ENCODE results near the gene ARMH3.
"Not testable (repeated sequence)": the region's sequence is repeated elsewhere in the genome, so short reads cannot be mapped to it uniquely, and the experiment has no call there.

The ARMH3 gene

DNA sequence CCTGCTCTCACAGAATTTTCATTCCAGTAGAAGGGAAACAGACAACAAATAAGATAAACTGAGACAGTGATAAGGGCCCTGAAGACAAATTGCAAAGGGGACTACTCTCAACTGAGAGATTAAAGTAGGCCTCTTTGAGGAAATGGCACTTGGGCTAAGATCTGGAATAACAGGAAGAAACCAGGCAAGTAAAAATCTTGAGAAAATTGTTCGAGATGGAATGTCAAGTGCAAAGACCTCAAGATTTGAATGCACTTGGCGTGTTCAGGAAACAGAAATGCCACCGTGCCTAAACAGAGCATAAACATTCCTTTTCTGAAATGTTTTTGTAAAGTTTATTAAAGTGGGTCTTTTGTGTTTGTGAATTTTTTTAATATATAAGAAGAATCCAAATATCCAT, 10.7 kb downstream of the ARMH3 start:
- no peak for DNase-seq

- no peak for DNase-seq
Measured at GRCh38 chr10:102040305-102041050, 15.5 kb downstream of the ARMH3 start.

DNA sequence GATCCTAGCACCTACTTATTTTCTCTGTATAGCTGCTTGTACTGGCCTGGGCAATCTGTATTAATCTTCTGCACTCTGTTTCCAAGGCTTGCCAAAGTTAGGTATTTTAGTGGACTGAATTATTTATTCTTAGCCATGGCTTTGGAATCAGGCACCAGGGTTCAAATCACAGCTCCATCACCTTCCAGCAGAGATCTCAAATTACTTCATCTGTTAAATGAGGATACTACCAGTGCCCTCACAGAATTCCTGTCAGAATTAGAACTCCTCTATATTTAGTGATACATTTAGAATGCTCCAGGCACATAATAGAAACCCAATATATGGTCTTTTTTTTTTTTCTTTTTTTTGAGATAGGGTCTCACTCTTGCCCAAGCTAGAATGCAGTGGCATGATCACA, 17.6 kb downstream of the ARMH3 start:
- no peak for DNase-seq

DNA sequence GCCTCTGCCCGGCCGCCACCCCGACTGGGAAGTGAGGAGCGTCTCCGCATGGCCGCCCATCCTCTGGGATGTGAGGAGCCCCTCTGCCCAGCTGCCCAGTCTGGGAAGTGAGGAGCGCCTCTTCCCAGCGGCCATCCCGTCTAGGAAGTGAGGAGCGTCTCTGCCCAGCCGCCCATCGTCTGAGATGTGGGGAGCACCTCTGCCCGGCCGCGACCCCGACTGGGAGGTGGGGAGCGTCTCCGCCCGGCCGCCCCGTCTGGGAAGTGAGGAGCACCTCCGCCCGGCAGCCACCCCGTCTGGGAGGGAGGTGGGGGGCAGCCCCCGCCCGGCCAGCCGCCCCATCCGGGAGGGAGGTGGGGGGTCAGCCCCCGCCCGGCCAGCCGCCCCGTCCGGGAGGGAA, 20.2 kb downstream of the ARMH3 start:
- not testable (repeated sequence) for DNase-seq

GRCh38 chr10:102033787-102034186, 22.2 kb downstream of the ARMH3 start:
- DNase-seq: no peak

- DNase-seq: no peak
Measured at GRCh38 chr10:102027261-102027660, 28.7 kb downstream of the ARMH3 start.

DNA sequence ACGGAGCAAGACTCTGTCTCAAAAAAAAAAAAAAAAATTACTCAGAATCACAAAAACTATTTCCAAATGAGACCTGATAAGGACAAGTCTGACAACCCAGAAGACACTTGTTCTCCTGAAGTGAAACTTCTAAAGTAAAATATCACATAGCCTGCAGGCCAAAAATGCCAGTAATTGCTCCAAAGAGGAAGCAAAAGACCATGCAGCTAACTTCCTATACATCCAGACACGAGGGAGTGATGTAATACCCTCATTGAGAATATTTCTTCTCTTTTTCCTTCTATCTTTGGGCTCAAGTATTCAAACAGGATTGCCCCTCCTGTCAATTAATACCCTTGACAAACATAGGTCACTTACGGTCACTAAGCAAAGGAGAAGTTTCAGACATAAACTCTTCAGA, 31.2 kb downstream of the ARMH3 start:
- no peak for DNase-seq

DNA sequence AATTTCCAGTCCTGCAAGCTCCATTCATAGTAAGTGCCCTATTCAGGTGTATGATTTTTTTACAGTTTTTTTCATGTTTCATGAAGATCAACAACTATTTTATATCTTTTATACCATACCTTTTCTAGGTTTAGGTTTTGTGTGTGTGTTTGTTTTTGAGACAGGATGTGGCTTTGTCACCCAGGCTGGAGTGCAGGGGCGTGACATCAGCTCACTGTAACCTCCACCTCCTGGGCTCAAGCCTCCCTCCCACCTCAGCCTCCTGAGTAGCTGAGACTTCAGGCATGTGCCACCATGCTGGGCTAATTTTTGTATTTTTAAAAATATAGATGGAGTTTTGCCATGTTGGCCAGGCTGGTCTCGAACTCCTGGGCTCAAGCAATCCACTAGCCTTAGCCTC, 35.0 kb downstream of the ARMH3 start:
- no peak for DNase-seq

DNA sequence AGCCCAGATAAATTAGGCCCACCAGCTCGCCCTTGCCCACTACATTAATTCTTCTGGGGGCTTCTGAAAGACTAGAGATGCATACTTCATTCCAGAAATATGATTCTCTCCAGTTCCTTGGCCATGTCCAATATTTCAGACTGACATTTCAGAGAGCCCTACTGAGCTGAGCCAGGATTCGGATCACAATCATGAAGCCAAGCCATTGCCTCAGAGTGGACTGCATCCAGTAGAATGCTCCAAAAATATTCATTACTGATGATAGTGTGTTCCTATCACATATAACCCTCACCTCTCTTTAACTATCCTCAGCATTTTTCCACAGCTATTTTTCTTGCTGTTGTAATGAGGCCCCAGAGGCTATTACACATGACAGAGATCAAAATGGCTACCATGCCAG, 38.7 kb downstream of the ARMH3 start:
- no peak for DNase-seq

- no peak for DNase-seq
Measured at GRCh38 chr10:102016416-102016815, 39.6 kb downstream of the ARMH3 start.

- no peak for DNase-seq
Measured at GRCh38 chr10:102010961-102011360, 45.0 kb downstream of the ARMH3 start.

GRCh38 chr10:102009801-102010425, 46.1 kb downstream of the ARMH3 start:
- peak; percentile 74 for DNase-seq

DNA sequence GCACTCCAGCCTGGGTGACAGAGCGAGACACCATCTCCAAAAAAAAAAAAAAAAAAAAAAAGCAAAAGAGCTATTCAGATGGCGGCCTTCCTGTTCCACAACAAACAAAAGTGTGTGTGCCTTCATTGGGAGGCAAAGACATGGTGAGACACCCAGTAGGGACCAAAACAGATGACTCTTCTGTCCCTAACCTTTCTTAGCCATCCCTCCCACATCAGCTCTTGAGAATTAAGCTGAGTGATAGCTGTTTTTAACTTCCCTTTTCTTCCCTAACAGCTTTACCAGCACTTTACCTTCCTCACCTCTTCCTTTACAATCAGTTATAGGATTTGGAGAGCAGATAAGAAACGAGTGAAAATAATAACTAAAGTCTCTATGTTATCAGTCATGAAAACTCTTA, 48.2 kb downstream of the ARMH3 start:
- DNase-seq: no peak

DNA sequence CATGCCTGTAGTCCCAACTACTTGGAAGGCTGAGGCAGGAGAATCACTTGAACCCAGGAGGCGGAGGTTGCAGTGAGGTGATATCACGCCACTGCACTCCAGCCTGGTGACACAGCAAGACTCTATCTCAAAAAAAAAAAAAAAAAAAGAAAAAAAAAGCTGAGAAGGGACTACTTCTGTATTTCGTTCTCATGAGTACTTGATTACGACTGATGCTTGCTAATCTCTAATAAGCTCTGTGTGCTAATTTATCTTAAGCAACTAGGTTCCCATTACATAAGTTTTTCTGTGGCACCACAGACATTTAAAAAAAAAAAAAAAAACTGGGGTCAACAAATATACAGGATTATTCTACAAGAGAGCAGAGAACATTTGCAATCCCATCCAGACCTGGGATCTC, 48.9 kb downstream of the ARMH3 start:
- not testable (repeated sequence) for DNase-seq

- DNase-seq: no peak
Measured at GRCh38 chr10:102004376-102004775, 51.6 kb downstream of the ARMH3 start.

GRCh38 chr10:102003541-102003940, 52.4 kb downstream of the ARMH3 start:
- no peak for DNase-seq

GRCh38 chr10:102001435-102002068, 54.4 kb downstream of the ARMH3 start:
- DNase-seq: no peak

- no peak for DNase-seq
Measured at GRCh38 chr10:101997803-101998202, 58.2 kb downstream of the ARMH3 start.

GRCh38 chr10:101995451-101996063, 60.4 kb downstream of the ARMH3 start:
- DNase-seq: no peak

GRCh38 chr10:101993651-101994200, 62.2 kb downstream of the ARMH3 start:
- no peak for DNase-seq

DNA sequence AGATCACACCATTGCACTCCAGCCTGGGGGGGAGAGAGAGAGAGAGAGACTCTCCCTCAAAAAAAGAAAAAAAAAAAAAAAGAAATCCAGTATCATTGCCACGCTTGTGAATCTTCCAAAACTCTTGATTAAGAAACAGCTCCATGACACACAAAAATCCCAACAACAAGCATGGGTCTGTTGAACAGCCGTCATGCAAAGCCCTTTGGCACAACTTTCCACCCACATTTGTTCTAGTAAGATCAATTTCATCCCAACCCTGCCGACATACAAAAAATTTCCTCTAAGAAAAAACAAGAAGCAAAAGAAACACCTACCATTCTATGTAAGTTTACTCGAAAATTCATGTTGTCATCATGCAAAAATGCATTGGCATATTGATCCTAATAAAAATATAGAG, 62.8 kb downstream of the ARMH3 start:
- no peak for DNase-seq

- no peak for DNase-seq
Measured at GRCh38 chr10:101987136-101987535, 68.8 kb downstream of the ARMH3 start.

- DNase-seq: peak; percentile 34
Measured at GRCh38 chr10:101986624-101986971, 69.4 kb downstream of the ARMH3 start.

- DNase-seq: not testable (repeated sequence)
Measured at GRCh38 chr10:101980677-101981076, 75.3 kb downstream of the ARMH3 start.
